Measurements from ENCODE around the gene ST8SIA5.

DNA sequence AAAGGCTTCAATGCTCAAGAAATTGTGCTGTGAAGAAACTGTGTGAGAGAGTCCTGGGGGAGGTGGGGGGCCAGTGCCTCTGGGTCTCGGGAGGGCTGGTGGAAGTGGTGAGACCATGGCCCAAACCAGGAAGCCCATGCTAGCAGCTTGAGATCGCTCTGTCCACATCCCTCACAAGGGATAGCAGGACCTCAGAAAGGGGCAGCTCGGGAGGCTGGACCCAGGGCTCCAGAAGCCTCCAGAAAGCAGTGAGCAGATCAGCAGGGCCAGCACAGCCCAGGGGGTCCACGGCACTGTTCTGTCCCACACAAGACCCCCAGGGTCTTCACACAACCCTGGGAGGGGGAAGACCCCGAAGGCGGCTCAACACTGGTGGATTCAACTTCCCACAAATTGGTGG lies 24.1 kb downstream of the ST8SIA5 start:
- TF ChIP-seq SNAI2 (CRISPR knock-in tag; IDR thresholded peaks at IDR 0.05) (no peak), TOX (CRISPR knock-in tag; IDR thresholded peaks at IDR 0.05; ENCODE audit: borderline replicate concordance) (no peak), TCF4 (CRISPR knock-in tag; IDR thresholded peaks at IDR 0.05; ENCODE audit: borderline replicate concordance) (no peak), ZFP30 (CRISPR knock-in tag; IDR thresholded peaks at IDR 0.05) (no peak), ZNF70 (CRISPR knock-in tag; IDR thresholded peaks at IDR 0.05) (no peak), ZFP3 (CRISPR knock-in tag; IDR thresholded peaks at IDR 0.05) (no peak)

Measured in SK-N-SH treated with all-trans-retinoic acid at 6 μM for 48 hours (cell line).